Prostate gland (tissue), 2 donors: ENCODE measurements around the gene SH3D19. TPM values are rescaled to one million over a fixed set of nuclear protein-coding genes. Genes with fewer than 3 reads are reported as not detected.
"Not testable (repeated sequence)": the region's sequence is repeated elsewhere in the genome, so short reads cannot be mapped to it uniquely, and the experiment has no call there.

Experiments
- DNase-seq: peaks from one replicate; pipeline ENCODE4 v3.0.0-alpha.2; 2019; ENCODE audit warnings: low spot score
- H3K27ac ChIP-seq, 2 donors: fragments of 200-600 bp; sonication (generic); 2 replicates each; pipeline ENCODE4 v1.5.1; 2017 to 2019
- H3K27me3 ChIP-seq: fragments of 200-600 bp; sonication (generic); replicated peaks from 2 replicates; pipeline ENCODE4 v1.5.1; 2019; ENCODE audit not compliant: insufficient read depth
- H3K36me3 ChIP-seq, 2 donors: fragments of 200-600 bp; sonication (generic); 1 replicate in 1 of 2; 2 replicates in 1 of 2; pipeline versions ENCODE4 v1.5.1 to v1.8.1; 2017 to 2019
- H3K4me1 ChIP-seq: fragments of 200-600 bp; sonication (generic); replicated peaks from 2 replicates; pipeline ENCODE4 v1.5.1; 2019
- H3K4me3 ChIP-seq, 2 donors: fragments of 200-600 bp; sonication (generic); 2 replicates each; pipeline ENCODE4 v1.5.1; 2017 to 2019
- H3K9me3 ChIP-seq: fragments of 200-600 bp; sonication (generic); 2 replicates; pipeline ENCODE4 v1.5.1; 2017
- POLR2A ChIP-seq: fragments of 450-650 bp; IDR thresholded peaks from one replicate; pipeline ENCODE4 v1.6.1; 2016; ENCODE audit warnings: antibody characterized with exemption, mild to moderate bottlenecking
- POLR2AphosphoS5 ChIP-seq: sonication (generic); formaldehyde crosslinking; IDR thresholded peaks from one replicate; pipeline ENCODE4 v1.6.1; 2017; ENCODE audit warnings: antibody characterized with exemption
- WGBS: methylation state at CpG from one replicate; pipeline ENCODE4 v1.1.5; 2018; 5-methylcytosine and 5-hydroxymethylcytosine counted together
- intact Hi-C: fragments of 100-400 bp; cut with DNase I; formaldehyde crosslinking; loops from one replicate; pipeline ENCODE4 v1.14.2; 2022
- total RNA-seq, 2 donors: library from RNA; depleted of rRNA; stranded (reverse); fragments of >200 nt; gene quantifications; one replicate each; pipeline ENCODE4 v1.1.0, GENCODE V29; 2016
- TF ChIP-seq, protein P1 (sequence below), 4 experiments: fragments of 200-600 bp in 2 of 4; fragments of 450-650 bp in 2 of 4; sonication (generic) in 2 of 4; IDR thresholded peaks; 1 replicate in 3 of 4; 2 replicates in 1 of 4; pipeline ENCODE4 v1.5.1; 2016 to 2019; ENCODE audit warnings: antibody characterized with exemption in 4 of 4, mild to moderate bottlenecking in 2 of 4, moderate library complexity in 2 of 4

Gene SH3D19
- total RNA-seq, 2 donors from 2014 or later: 27.1 to 61.1 TPM

DNA sequence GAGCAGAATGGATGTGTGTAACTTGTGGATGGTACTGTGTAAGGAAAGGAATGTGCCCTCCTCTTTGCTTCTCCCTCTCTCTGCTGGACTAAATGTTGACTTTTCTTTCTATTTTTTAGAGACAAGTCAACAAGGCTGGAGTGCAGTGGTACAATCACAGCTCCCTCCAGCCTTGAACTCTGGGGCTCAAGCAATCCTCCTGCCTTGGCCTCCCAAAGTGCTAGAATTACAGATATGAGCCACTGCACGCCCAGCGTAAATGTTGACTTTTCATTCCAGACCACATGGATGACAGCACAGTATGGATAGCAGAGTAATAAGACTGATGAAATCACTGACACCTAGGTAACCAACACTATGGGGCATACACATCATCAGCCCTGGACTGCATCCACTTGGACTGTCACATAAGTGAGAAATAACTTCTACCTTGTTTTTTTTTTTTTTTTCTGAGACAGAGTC is 231.1 kb downstream of the SH3D19 start:
- no peak overlapping the region for H3K4me3 ChIP-seq
- no peaks in the 10 kb centered on the region for H3K9me3 ChIP-seq
- no peak overlapping the region for H3K27ac ChIP-seq
- DNase-seq: no peak
- no peaks in the 10 kb centered on the region for H3K36me3 ChIP-seq
- H3K27me3 ChIP-seq: no peaks in the 10 kb centered on the region
- 91% methylated on average over 2 of the region's 2 CpGs for WGBS
- no peaks in the 10 kb centered on the region for H3K4me1 ChIP-seq
- intact Hi-C loops: no loop called here
- TF ChIP-seq POLR2AphosphoS5: no peak
- TF ChIP-seq, protein P1, sequence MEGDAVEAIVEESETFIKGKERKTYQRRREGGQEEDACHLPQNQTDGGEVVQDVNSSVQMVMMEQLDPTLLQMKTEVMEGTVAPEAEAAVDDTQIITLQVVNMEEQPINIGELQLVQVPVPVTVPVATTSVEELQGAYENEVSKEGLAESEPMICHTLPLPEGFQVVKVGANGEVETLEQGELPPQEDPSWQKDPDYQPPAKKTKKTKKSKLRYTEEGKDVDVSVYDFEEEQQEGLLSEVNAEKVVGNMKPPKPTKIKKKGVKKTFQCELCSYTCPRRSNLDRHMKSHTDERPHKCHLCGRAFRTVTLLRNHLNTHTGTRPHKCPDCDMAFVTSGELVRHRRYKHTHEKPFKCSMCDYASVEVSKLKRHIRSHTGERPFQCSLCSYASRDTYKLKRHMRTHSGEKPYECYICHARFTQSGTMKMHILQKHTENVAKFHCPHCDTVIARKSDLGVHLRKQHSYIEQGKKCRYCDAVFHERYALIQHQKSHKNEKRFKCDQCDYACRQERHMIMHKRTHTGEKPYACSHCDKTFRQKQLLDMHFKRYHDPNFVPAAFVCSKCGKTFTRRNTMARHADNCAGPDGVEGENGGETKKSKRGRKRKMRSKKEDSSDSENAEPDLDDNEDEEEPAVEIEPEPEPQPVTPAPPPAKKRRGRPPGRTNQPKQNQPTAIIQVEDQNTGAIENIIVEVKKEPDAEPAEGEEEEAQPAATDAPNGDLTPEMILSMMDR (IDR thresholded peaks at IDR 0.05): no peak

GRCh38 chr4:151093203-151093602 is 232.2 kb downstream of the SH3D19 start:
- WGBS: 64% methylated on average over 3 of the region's 3 CpGs
- DNase-seq: no peak
- Histone ChIP-seq H3K4me1 (no peaks in the 10 kb centered on the region), H3K9me3 (no peaks in the 10 kb centered on the region), H3K4me3 (no peak overlapping the region), H3K27ac (no peak overlapping the region), H3K36me3 (no peaks in the 10 kb centered on the region), H3K27me3 (no peaks in the 10 kb centered on the region)
- intact Hi-C loops: no loop called here
- TF ChIP-seq POLR2A: no peak
- TF ChIP-seq POLR2AphosphoS5: no peak
- TF ChIP-seq, protein P1 (IDR thresholded peaks at IDR 0.05): no peak

DNA sequence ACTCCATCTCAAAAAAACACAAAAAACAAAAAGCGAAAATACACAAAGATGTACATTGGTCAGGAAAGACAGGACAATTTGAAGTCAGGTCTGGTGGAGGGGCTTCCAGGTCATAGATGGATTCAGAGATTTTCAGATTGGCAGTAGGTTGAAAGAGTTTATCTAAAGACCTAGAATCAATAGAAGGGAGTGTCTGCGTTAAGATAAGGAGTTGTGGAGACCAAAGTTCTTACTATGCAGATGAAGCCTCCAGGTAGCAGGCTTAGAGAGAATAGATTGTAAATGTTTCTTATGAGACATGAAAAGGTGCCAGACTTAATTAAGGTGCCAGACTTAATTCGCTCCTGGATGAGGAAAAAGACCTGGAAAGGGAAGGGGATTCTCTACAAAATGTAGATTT is 232.9 kb downstream of the SH3D19 start:
- Histone ChIP-seq H3K4me3 (no peak overlapping the region), H3K27me3 (no peaks in the 10 kb centered on the region), H3K9me3 (no peaks in the 10 kb centered on the region), H3K4me1 (no peaks in the 10 kb centered on the region), H3K27ac (no peak overlapping the region), H3K36me3 (no peaks in the 10 kb centered on the region)
- DNase-seq: no peak
- TF ChIP-seq, protein P1 (IDR thresholded peaks at IDR 0.05): no peak
- TF ChIP-seq POLR2A (no peak), POLR2AphosphoS5 (no peak)
- 85% methylated on average over 3 of the region's 3 CpGs for WGBS
- intact Hi-C loops: no loop called here

DNA sequence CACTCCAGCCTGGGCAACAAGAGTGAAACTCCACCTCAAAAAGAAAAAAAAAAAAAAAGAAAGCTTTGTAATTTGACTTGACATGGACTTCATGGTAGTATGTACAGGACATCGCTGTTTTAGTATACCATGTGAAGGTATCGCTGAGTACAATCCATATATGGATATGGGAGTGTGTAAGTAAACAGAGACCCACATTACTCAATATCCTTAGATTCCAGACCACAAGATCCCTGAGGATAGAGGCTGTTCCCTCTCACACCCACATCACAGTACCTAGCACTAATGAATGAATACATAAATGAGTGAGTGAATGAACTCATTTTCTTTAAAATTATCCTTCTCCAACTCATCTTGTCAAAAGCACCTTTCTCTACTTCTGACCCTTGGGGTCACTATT is 234.4 kb downstream of the SH3D19 start:
- TF ChIP-seq, protein P1 (IDR thresholded peaks at IDR 0.05): no peak
- no peak for TF ChIP-seq POLR2AphosphoS5
- no peak for TF ChIP-seq POLR2A
- WGBS: 83% methylated on average over 2 of the region's 2 CpGs
- intact Hi-C loops: no loop called here

GRCh38 chr4:151087467-151087866 is 237.9 kb downstream of the SH3D19 start:
- Histone ChIP-seq H3K27me3 (no peaks in the 10 kb centered on the region), H3K4me3 (no peak overlapping the region), H3K4me1 (no peaks in the 10 kb centered on the region), H3K27ac (no peak overlapping the region), H3K36me3 (no peaks in the 10 kb centered on the region), H3K9me3 (no peaks in the 10 kb centered on the region)
- intact Hi-C loops: no loop called here
- 78% methylated on average over 8 of the region's 8 CpGs for WGBS
- no peak for DNase-seq
- TF ChIP-seq POLR2AphosphoS5: no peak
- TF ChIP-seq, protein P1 (IDR thresholded peaks at IDR 0.05): no peak
- TF ChIP-seq POLR2A: no peak

More for the DNA sequence above, 234.4 kb downstream of the SH3D19 start:
- no peaks in the 10 kb centered on the region for H3K27me3 ChIP-seq
- no peak overlapping the region for H3K27ac ChIP-seq
- H3K36me3 ChIP-seq: no peaks in the 10 kb centered on the region
- H3K4me1 ChIP-seq: no peaks in the 10 kb centered on the region
- H3K4me3 ChIP-seq: no peak overlapping the region
- H3K9me3 ChIP-seq: no peaks in the 10 kb centered on the region
- no peak for DNase-seq

- H3K4me3 ChIP-seq, H3K27ac ChIP-seq, H3K36me3 ChIP-seq, intact Hi-C loops, H3K27me3 ChIP-seq, H3K4me1 ChIP-seq, H3K9me3 ChIP-seq, DNase-seq: not testable (repeated sequence)
- WGBS: 80% methylated on average over 2 of the region's 2 CpGs
Measured at GRCh38 chr4:151077978-151078377, 247.4 kb downstream of the SH3D19 start.
